Kidney (tissue), 14 donors: ENCODE results near the gene CDKN2D. TPM values are rescaled to one million over a fixed set of nuclear protein-coding genes. Genes with fewer than 3 reads are reported as not detected.
"Not testable (repeated sequence)": the region's sequence is repeated elsewhere in the genome, so short reads cannot be mapped to it uniquely, and the experiment has no call there.

Experiments used
- DNase-seq, 5 donors: peaks; one replicate each; pipeline ENCODE4 v3.0.0-alpha.2; 2013 to 2020
- FAIRE-seq: peaks from 2 replicates; lab custom pipeline; 2012; peaks lifted over from hg19 to GRCh38; lab: Jason Lieb, UNC
- H3K27ac ChIP-seq, 2 donors: one replicate each; pipeline ENCODE4 v1.7.0; 2013; ENCODE audit warnings: low read depth in 2 of 2, low read length in 2 of 2, inconsistent platforms in 1 of 2
- H3K27me3 ChIP-seq: one replicate; pipeline ENCODE4 v1.7.1; 2013; ENCODE audit warnings: low read length, inconsistent platforms; ENCODE audit not compliant: control insufficient read depth, insufficient read depth
- H3K36me3 ChIP-seq, 3 donors: one replicate each; pipeline versions ENCODE4 v1.7.0 to v1.7.1; 2013; ENCODE audit warnings: low read length in 3 of 3, control low read depth in 1 of 3, inconsistent platforms in 1 of 3; ENCODE audit not compliant: insufficient read depth in 3 of 3, control insufficient read depth in 2 of 3
- H3K4me1 ChIP-seq, 3 donors: one replicate each; pipeline versions ENCODE4 v1.7.0 to v1.7.1; 2013; ENCODE audit warnings: low read length in 3 of 3, inconsistent platforms in 1 of 3, low read depth in 1 of 3; ENCODE audit not compliant: control insufficient read depth in 2 of 3, insufficient read depth in 2 of 3
- H3K4me3 ChIP-seq, 3 donors: one replicate each; pipeline versions ENCODE4 v1.7.0 to v1.8.1; 2013; ENCODE audit warnings: low read length in 3 of 3, control low read depth in 1 of 3, inconsistent platforms in 1 of 3
- H3K9ac ChIP-seq, 3 donors: one replicate each; pipeline versions ENCODE4 v1.7.0 to v1.7.1; 2013; ENCODE audit warnings: low read length in 3 of 3, control low read depth in 1 of 3, inconsistent platforms in 1 of 3
- H3K9me3 ChIP-seq, 3 donors: one replicate each; pipeline versions ENCODE4 v1.7.0 to v1.7.1; 2013; ENCODE audit warnings: low read length in 3 of 3, control low read depth in 1 of 3, inconsistent platforms in 1 of 3; ENCODE audit not compliant: control insufficient read depth in 2 of 3, insufficient read depth in 1 of 3
- intact Hi-C: fragments of 100-400 bp; cut with DNase I; formaldehyde crosslinking; loops from one replicate; pipeline ENCODE4 v1.11.1; 2022
- polyA plus RNA-seq: library from polyadenylated mRNA; stranded (reverse); fragments of 350-450 nt; fragmentation: Illumina TruSeq; extraction: RNeasy Lipid Tissue Mini Kit (QIAGEN cat#74804); gene quantifications from one replicate; pipeline ENCODE4 v1.2.3, GENCODE V29; 2014; ENCODE audit warnings: low read depth, low replicate concordance; ENCODE audit not compliant: insufficient read depth
- total RNA-seq: library from RNA; stranded (reverse); fragmentation: NEBNext Ultra II Directional; extraction: Animal tissue kit (Norgen Biotek cat#: 25700); gene quantifications from one replicate; pipeline ENCODE4 v1.2.1, GENCODE V29; 2021
- TF ChIP-seq, protein P1 (sequence below): IDR thresholded peaks from 3 replicates; pipeline ENCODE4 v1.5.1; 2012; ENCODE audit warnings: mild to moderate bottlenecking, moderate library complexity, borderline replicate concordance; ENCODE audit not compliant: insufficient read depth; ENCODE audit errors: extremely low read depth
- donor health status: control.
- donor health status: control.
- donor health status: control.
- donor health status: control.
- donor health status: control.
- donor health status: DM: yes; HTN: yes; CAD: no.
- donor health status: Normal renal cell carcinoma (clear cell type).

The CDKN2D gene
- total and polyA plus RNA-seq, 2 donors from 2014 or later, result 8.8 to 14.7 TPM

DNA sequence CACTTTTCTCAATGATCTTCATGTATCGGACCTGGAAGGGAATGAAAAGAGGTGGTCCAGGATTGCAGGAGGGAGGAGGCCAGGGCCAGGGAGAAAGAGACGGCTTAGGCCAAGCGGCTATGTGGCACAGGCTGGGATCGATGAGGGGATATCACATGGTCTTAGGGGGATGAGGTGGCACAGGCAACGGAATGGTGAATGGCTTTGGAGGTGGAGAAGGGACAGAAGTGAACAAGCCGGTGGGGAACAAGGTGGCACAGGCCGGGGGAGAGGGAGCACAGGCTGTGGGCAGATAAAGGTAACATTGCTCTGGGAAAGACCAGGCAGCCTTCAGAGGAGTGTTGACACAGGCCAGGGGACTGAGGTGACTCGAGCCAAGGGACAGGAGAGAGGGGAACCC is 5.7 kb upstream of the CDKN2D start:
- Histone ChIP-seq H3K4me1 (peaks cover 0 to 1% (median 0%) of the 10 kb centered on the region in 3 donors), H3K27ac (no peak overlapping the region), H3K9ac (no peak overlapping the region), H3K4me3 (no peak overlapping the region), H3K36me3 (peaks cover 0 to 2% (median 0%) of the 10 kb centered on the region in 3 donors), H3K9me3 (no peaks in the 10 kb centered on the region), H3K27me3 (no peaks in the 10 kb centered on the region)
- intact Hi-C loops, result no loop called here
- no peak for DNase-seq
- FAIRE-seq, result no peak
- TF ChIP-seq, protein P1, sequence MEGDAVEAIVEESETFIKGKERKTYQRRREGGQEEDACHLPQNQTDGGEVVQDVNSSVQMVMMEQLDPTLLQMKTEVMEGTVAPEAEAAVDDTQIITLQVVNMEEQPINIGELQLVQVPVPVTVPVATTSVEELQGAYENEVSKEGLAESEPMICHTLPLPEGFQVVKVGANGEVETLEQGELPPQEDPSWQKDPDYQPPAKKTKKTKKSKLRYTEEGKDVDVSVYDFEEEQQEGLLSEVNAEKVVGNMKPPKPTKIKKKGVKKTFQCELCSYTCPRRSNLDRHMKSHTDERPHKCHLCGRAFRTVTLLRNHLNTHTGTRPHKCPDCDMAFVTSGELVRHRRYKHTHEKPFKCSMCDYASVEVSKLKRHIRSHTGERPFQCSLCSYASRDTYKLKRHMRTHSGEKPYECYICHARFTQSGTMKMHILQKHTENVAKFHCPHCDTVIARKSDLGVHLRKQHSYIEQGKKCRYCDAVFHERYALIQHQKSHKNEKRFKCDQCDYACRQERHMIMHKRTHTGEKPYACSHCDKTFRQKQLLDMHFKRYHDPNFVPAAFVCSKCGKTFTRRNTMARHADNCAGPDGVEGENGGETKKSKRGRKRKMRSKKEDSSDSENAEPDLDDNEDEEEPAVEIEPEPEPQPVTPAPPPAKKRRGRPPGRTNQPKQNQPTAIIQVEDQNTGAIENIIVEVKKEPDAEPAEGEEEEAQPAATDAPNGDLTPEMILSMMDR, result no peak

GRCh38 chr19:10573793-10574192 is 5.0 kb upstream of the CDKN2D start:
- H3K9me3 ChIP-seq, DNase-seq, H3K9ac ChIP-seq, H3K4me1 ChIP-seq, FAIRE-seq, H3K36me3 ChIP-seq, H3K4me3 ChIP-seq, H3K27ac ChIP-seq, intact Hi-C loops, H3K27me3 ChIP-seq: not testable (repeated sequence)

- TF ChIP-seq, protein P1, result no peak
- DNase-seq (peak in 1 of 5 donors; percentile 91), FAIRE-seq (no peak)
These were observed 535 bp downstream of the CDKN2D start for GRCh38 chr19:10568062-10568825.

GRCh38 chr19:10567656-10568055 is 1.1 kb downstream of the CDKN2D start:
- Histone ChIP-seq H3K4me1 (peaks cover 0 to 18% (median 14%) of the 10 kb centered on the region in 3 donors), H3K4me3 (peak overlapping the region; percentile 47 to 63 (median 59)), H3K36me3 (no peaks in the 10 kb centered on the region), H3K27ac (peak overlapping the region in 1 of 2 donors; percentile 79), H3K27me3 (no peaks in the 10 kb centered on the region), H3K9me3 (no peaks in the 10 kb centered on the region), H3K9ac (peak overlapping the region in 1 of 3 donors; percentile 22)
- TF ChIP-seq, protein P1, result no peak
- no peak for FAIRE-seq
- intact Hi-C loops, result no loop called here
- DNase-seq, result no peak

More at GRCh38 chr19:10568062-10568825, 535 bp downstream of the CDKN2D start:
- Histone ChIP-seq H3K4me3 (peak overlapping the region; percentile 47 to 63 (median 59)), H3K9me3 (no peaks in the 10 kb centered on the region), H3K27ac (peak overlapping the region in 1 of 2 donors; percentile 69), H3K36me3 (no peaks in the 10 kb centered on the region), H3K27me3 (no peaks in the 10 kb centered on the region), H3K4me1 (peaks cover 0 to 18% (median 14%) of the 10 kb centered on the region in 3 donors), H3K9ac (peak overlapping the region in 2 of 3 donors; percentile 22 to 32)
- intact Hi-C loops, result no loop called here
